NCI-H526 (cell line): Measurements from ENCODE around the gene APOB.
"Not testable (repeated sequence)": the region's sequence is repeated elsewhere in the genome, so short reads cannot be mapped to it uniquely, and the experiment has no call there.

Experiments used
- DNase-seq, 2 experiments: peaks; one replicate each; lab custom pipeline; 2025; lab: John Stamatoyannopoulos, UW

APOB gene

DNA sequence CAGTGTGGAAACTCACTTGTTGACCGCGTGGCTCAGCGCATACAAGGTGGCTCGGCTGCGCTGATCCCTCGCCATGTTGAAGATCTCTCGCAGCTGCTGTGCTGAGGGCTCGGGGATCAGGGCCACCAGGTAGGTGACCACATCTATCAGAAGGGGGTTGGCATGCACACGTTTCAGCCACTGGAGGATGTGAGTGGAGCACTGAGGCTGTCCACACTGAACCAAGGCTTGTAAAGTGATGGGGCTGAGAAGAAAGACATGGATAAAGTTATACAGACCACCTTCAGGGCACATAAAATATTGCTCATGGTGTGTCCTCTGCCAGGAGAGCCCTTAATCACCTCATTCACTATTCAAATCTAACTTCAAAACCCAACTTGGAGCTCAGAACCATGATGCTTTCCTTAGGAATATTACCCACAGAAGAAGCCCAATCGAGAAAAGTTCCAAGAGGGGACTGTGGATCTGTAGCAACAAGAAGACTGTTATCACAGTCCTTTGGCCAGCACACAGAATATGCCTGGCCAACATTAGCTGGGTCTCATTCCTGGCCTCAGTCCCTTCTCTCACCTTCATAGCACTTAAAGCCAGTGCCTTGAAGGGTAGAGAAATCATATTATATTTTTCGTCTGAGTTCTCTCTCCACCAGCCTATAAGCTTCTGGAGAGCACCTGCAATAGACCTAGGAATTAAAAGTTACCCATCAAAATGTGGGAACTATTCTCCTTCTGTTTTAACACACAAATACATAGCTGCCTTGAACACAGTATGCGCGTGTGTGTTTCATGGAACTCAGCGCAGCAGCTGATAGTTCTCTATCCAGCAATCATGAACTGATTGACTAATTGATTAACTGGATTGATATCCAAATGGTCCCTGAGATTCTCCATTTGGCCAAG lies 11.3 kb downstream of the APOB start:
- DNase-seq: no peak

DNA sequence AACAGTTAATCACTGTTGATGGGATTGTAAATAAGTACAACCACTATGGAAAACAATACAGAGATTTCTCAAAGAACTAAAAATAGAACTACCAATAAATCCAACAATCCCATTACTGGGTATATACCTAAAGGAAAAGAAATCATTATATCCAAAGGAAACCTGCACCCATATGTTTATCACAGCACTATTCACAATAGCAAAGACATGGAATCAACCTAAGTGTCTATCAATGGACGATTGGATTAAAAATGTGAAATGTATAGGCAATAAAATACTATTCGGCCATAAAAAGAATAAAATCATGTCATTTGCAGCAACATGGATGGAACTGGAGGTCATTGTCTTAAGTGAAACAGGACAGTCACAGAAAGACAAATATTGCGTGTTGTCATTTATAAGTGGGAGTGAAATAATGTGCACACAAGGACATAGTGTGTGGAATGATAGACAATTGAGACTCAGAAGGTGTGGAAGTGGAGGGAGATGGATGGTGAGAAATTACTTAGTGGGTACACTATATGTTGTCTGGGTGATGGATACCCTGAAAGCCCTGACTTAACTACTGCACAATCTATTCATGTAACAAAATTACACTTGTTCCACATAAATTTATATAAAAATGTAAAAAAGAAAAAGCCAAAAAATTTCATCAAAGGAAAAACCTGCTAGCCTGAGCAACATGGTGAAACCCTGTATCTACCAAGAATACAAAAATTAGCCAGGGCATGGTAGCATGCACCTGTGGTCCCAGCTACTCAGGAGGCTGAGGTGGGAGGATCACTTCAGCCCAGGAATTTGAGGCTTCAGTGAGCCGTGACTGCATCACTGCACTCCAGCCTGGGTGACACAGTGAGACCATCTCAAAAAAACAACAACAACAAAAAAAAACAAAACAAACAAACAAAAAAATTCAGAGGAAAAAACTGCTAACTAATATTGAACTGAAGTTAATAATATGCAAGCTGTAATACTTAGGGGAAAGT lies 12.6 kb downstream of the APOB start:
- no peak for DNase-seq

- DNase-seq: no peak
Observed at GRCh38 chr2:21029519-21029918, 14.4 kb downstream of the APOB start.

GRCh38 chr2:21028951-21029350 lies 14.9 kb downstream of the APOB start:
- not testable (repeated sequence) for DNase-seq

DNA sequence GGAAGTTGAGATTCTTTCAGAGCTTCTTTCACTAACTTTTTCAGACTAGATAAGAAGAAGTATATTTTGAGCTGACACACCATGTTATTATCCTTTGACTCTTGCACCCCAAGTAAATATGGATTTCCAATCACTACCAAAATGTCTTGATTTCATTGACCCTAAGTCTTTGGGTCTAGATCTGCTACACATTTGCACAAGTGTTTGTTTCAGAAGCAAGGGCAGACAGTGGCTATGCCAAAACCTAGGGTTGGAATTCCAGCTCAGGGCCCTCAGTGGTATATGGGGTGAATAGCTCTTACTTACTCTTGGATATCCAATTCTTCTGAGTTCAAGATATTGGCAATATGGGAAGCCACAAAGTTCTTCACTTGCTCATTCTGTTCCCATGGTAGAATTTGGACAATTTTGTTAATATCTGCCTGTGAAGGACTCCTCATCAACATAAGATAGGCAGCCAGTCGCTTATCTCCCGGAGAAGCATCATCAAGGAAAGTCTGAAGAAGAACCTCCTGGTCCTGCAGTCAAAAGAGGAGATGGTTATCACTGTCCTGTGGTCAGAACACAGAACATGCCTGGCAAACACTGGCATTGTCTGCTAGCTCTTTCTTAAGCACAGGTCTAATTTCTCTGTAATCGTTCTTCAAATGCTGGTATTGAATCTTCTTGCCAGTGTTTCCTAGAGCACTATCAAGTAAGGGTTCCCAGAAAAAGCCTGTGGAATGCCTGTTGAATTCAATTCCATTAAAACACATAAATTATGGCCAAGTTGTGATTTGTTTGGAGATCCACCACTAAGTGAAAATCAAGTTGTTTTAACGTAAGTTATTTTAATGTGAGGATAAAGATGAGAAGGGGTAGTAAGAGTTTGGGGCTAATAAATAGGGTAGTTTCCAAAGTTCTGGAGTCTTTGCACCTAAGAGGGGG lies 15.6 kb downstream of the APOB start:
- no peak for DNase-seq

- DNase-seq: no peak
Observed at GRCh38 chr2:21026479-21027282, 17.2 kb downstream of the APOB start.

DNA sequence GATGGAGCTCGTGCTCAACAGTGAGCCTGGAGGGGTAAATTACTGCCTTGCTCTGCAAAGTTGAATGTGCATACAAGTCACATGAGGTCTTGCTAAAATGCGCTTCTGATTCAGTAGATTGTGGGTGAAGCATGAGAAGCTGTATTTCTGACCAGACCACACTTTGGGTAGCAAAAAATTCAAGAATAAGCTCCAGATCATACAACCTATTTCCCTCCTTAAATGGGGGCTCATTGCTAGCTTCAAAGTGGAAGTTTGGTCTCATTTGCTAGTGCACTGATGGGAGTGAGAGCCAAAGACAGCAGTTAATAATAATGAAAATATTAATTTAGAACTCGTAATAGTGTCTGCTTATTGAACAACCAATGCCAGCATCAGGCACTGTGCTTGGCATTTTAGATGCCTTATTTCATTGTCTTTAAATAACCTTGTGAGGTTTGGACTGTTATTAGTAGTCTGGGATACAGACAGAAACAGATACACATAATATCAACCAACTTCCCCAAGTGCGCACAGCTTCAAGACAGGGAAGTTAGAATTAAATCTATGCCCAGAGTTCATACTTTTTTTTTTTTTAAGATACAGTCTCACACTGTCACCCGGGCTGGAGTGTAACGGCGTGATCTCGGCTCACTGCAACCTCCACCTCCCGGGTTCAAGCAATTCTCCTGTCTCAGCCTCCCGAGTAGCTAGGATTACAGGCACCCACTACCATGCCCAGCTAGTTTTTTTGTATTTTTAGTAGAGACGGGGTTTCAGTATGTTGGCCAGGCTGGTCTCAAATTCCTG lies 18.0 kb downstream of the APOB start:
- DNase-seq: no peak

DNA sequence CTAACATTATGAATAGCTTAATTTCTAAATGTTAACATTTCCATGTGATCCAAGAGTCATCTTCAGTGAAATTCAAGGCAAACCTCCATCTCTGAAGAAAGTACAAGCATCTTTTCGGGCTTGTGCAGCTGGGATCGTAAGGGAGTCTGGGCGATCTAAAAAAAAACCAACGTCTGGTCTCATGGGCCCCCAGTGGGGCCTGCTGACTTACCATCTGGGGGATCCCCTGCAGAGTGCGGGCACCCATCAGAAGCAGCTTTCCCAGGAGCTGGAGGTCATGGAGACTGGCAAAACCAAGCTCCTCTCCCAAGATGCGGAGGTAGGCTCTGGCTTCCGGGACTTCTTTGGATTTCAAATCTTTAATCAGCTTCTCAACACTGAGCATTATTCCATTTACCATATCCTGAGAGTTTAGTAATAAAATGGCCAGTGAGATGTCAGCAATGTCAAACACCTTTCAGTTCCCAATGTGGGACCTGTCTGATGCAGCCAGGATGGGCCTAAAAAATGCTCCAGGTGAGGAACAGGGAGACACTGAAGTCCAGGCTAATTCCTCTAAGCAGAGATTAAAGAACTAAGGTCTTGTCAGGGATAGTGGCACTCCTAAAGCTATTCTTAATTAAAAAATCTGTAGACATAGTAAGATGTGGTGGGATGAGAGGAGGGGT lies 19.0 kb downstream of the APOB start:
- DNase-seq: no peak

GRCh38 chr2:21024198-21024597 lies 19.7 kb downstream of the APOB start:
- DNase-seq: no peak

- DNase-seq: no peak
Observed at GRCh38 chr2:21023419-21024181, 20.3 kb downstream of the APOB start.

DNA sequence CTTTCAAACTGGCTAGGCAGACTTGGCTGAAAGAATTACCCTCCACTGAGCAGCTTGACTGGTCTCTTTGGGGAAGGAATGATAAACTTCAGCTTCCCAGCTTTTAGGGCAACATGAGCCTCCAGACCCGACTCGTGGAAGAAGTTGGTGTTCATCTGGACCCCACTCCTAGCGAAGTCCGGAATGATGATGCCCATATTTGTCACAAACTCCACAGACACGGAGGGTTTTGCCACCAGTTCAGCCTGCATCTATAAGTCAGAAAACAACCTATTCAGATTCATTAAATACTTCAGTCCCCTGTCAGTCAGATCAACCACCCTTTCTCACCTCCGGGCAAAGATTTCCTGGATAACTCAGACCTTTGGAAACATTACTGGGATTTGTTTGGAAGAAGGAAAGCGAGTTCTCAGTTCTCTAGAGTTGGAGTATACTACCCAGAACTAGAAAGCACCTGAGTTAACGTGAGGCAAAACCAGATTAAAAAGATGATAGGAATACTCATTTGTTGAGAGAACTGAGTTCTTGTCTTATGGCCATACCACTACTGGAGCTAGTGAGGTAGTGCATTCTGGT lies 21.0 kb downstream of the APOB start:
- no peak for DNase-seq

- no peak for DNase-seq
Observed at GRCh38 chr2:21021430-21021829, 22.4 kb downstream of the APOB start.

GRCh38 chr2:21020668-21021288 lies 23.1 kb downstream of the APOB start:
- DNase-seq: no peak

DNA sequence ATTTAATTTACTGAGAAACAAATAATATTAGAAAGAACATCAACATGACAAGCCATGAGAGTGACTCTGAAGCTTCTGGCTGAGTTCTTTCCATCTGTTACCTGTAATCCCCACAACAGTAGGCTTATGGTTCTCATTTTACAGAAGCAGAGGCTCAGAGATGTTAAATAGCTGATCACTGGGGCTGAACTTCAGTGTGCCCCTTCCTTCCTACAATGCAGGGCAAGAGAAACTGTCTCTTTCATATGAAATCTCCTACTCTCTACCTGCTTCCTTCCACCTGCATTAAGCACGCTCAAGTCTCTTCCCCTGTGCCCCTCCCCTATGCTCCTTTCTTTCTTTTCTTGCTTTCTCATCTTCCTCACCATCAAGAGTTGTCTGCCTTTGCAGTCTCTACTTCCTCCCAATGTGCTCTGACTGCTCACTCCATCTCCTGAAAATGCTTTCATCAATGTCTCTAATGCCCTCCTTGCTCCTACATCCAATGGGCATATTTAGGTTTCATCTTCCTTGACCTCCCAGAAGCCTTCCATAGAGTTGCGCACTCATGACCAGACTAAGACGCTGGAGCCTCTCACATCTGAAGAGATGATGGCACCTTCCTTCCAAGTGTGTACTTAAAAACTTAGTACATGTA lies 23.7 kb downstream of the APOB start:
- no peak for DNase-seq

DNA sequence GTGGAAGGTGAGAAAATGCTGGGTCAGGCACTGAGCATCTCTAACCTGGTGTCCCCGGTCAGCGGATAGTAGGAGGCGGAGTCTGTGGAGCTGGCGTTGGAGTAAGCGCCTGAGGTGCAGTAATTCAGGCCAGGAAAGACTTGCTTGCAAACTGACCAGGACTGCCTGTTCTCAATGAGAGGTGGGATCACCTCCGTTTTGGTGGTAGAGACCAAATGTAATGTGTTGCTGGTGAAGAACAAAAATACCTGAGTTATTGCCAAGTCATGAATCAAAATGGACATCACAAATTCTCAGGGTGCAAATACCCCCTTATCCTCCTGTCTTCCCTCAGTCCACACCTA lies 24.2 kb downstream of the APOB start:
- DNase-seq: no peak

DNA sequence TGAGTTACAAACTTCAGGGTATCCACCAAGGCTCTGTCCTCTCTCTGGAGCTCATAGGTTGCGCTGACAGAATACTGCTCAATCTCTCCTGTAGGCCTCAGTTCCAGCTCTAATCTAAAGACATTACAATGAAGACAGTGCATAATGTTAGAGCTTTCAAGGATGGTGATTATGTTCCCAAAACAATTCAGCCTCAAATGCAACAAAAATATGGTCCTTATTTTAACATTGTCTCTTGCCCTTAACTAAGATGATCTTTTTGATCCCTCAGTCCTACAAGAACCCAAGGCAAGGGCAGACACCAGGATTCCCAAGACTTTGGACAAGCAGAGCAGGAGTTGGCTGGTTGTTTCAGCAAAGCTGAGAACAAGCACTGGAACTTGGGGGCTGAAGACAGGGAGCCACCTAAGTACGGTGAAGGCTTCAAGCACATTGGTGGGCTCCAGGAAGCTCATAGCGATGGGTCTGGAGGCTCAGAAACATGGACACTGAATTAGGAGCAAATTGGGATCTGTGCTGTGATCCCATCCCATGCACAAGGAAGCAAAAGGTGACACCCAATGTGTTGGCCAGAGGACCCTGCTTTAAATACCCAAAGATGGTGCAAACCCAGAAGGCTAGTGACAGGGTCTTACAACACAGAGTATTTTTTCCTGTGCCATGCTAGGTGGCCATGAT lies 24.7 kb downstream of the APOB start:
- no peak for DNase-seq

GRCh38 chr2:21018290-21018689 lies 25.6 kb downstream of the APOB start:
- no peak for DNase-seq
